GM19023 (cell line): ENCODE data around the gene B3GALT5.

Experiments
- ATAC-seq: cut with Tn5 transposase; IDR thresholded peaks from one replicate; pipeline ENCODE4 v1.9.1; 2021; ENCODE audit warnings: mild to moderate bottlenecking, moderate library complexity; ENCODE audit not compliant: unreplicated experiment

The B3GALT5 gene

DNA sequence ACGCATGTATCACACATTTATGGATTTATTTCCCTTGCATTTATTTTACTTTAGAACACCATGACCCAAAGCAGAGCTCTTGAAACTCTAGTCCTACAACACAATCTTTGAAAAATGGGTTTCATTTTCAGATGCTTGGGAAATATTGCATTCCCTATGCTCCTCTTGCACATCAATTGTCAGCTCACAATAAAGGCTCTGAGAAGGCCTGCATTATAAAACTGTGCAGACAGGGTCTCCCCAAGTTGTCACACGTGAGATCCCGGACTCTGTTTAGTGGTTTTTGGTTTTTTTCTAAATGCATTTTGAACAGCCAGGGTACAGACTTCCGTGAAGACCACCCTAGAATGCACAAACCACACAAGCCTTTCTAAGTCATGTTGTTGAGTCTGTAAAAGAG lies 9.9 kb upstream of the B3GALT5 start:
- no peak for ATAC-seq

DNA sequence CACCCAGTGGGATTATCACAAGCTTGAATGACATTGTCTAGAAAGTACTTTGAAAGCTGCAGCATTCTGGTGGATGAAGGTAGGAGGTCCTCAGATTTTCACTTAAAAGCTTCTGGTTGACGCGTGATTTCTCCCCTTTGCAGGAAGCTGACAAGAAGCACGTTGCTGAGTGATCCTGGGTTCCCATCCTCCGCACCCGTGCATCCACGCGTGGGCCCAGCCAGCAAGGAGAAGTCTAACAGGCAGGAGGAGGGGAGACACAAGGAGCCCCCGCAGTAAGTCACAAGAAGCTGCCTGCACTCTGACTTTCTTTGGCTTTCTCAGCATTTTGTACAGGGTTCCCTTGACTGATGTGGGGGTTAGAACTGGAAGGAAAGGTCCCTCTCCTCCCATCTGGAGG lies 7.8 kb upstream of the B3GALT5 start:
- no peak for ATAC-seq

DNA sequence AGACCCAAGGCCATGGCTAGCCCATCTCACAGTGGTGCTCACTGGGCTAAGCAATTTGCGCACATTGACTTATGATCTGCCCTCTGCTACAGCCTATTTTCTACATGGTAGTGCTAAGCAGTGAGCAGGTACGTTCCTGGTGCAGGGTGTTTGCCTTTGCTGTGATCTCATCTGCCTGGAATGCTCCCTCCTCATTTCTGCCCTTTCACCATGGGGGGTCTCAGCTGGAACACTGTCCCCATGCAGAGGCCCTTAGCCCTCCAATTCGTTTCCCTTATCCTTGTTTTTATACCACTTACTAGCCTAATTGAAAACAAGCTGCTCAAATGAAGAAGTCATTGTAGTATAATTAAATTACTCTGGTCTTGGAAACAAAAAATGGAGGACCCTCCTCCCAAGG lies 2.0 kb upstream of the B3GALT5 start:
- no peak for ATAC-seq

DNA sequence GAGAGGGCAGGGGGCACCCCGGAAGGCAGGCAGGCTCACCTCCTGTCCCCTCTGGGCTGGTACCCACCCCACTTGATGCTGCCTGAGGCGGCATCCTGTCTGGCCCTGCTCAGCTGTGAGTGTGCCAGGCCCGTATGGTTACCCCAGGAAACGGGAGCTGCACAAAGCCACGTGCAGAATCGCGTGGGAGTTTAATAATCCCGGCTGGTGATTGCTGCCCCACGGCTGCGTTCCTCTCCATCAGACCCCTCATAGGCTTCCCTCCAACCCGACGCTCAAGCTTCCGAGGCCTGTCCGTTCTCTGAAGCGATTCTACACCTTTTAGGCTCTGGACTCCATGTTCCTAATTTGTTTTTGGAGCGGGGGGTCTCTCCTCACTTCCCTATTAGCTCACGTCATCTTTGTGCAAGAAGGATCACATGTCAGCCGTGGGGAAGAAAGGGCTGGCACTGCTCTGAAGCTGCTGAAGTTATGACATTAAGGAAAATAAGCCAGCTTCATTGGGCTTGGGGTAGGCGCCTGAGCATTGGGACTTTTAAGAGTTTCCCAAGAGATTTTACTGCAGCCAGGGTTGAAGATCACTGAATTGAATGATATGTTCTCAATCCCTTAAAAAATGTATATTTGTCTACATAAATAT lies 1.1 kb upstream of the B3GALT5 start:
- ATAC-seq = no peak

DNA sequence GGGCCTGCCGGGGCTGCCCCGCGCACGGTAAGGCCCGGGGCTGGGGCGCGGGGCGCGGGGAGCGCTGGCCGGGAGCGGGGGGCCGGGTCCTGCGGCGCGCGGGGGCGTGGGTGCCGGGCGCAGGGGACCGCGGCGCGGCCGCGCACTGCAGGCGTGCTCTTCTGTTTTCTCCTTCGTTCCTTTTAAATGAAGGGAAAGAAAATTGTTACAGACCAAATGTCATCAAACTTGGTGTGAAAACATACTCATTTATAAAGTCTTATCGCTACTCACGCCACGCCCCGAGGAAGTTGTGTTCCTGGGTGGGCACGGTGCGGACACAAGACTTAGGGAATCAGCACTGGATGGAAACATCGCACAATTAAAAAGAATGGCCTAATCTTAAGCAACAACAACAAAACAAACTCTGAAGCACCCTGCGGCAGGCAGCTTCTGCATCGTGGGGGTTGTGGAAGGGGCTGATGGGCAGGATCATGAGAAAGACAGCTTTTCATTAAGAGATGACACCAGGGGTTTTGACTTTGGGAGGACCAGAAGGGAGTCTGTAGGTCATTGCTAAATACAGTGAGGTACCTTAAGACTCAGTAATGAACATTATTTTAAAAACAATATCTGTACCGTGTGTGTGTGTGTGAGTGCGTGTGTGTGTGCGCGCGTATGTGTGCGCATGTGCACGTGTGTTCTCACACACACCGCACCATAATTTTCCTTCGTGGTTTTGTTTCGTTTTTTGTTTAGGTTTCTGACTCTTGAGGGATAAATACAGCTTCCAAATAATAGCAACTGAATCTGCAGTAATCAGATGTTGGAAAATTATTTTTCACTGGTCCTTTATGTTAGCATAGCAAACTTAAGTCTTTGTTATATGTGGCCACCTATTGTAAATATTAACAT lies 548 bp downstream of the B3GALT5 start:
- ATAC-seq = no peak

DNA sequence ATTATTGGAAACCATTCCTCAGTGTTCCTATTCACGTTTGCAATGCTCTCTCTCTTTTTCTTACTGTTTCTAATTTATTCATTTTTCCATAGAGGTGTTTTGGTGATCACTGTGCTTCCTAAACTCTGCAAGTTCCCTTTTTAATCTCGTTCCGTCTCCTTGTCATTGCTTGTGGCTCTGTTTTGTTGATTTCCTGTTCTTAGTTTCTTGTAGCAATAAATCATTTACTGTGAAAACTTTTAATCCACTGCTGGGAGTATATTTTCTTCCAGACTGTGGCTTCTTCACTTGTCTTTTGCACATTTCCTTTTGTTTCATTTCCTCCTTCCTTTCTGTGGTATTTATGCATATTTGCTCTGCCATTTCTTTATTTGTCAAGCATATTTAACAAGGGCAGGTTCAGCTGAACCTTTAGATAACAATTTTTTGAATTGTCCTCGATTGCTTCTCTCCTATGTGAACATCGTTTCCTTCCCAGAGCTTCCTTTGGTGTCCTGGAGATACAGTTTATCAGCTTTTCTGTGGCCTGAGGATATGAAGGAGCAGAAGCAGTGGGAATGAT lies 3.6 kb downstream of the B3GALT5 start:
- no peak for ATAC-seq

DNA sequence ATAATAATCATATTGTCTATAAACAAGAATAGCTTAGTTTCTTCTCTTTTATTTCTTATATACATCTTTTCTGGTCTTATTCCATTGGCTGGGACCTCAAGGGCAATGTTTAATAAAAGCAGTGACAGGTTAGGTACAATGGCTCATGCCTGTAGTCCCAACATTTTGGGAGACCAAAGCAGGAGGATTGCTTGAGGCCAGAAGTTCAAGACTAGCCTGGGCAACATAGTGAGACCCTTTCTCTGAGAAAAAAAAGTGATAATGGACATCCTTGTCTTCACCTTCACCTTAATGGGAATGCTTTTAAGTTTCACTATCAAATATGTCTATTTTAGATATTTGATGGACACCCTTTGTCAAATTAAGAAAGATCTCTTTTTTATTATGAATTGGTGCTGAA lies 8.1 kb downstream of the B3GALT5 start:
- ATAC-seq = no peak

DNA sequence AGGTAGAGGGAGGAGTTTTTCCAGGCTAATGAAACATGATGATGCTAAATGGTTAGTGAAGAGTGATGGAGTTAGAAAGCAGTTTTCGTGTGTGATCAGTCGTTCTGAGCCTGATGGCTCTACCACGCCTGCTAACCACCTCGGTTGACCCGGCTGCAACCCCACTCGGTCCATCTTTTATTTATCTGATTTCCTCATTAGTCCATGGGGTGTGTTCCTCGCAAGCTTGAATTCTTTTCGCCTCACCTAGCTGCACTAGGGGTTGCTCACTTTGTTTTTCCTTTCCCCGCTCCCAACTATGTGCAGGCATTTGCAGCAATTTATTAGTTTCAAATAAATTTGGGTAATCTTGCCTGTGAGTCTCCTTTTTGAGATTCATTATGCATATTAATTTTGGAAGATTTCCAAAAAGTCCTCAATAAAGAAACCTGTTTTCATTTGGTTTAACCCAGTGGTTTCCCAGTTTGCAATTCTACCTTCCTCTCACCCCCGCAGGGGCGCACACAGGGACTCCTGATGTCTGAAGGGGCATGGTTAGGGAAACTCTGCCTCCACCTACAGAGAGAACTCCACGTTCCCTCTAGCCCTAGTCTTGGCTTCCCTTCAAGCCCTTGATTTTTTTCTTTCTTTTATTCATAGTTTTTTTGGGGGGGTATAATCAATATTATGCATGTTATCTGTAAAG lies 12.6 kb downstream of the B3GALT5 start:
- no peak for ATAC-seq

DNA sequence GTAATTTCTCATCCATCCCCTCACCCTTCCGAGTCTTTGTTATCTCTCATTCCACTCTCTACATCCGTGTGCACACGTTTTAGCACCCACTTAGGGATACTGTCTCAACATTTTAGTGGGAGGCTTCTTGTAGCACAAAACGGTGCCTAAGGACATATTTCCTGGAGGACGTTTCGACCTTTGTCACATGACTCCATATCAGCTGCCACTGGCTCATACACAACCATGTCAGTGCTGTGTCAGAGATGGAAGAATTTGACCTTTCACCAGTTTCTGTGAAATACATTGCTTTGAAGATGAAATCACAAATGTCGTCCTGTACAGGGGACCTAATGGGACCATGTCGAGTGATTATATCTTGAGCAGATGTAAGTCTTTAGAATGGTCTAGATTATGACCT lies 15.6 kb downstream of the B3GALT5 start:
- no peak for ATAC-seq

DNA sequence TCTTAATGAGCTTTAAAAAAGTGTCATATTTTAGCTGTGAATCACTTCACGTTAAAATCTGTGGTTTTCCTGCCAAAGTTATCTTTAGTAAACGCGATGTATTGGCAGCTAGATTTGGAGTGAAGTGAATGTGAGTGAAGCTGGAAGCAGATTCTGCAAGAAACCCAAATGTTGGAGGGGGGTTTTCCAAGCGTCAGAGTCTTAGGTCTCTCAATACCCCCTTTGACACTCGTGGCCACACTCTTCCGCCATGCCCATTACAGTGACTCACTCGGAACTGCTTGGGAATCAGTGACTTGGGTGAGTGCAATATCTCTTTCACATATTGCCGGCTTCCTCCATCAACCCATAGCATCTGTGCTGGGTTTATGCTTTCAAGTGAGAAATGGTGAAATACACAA lies 17.5 kb downstream of the B3GALT5 start:
- ATAC-seq = no peak

DNA sequence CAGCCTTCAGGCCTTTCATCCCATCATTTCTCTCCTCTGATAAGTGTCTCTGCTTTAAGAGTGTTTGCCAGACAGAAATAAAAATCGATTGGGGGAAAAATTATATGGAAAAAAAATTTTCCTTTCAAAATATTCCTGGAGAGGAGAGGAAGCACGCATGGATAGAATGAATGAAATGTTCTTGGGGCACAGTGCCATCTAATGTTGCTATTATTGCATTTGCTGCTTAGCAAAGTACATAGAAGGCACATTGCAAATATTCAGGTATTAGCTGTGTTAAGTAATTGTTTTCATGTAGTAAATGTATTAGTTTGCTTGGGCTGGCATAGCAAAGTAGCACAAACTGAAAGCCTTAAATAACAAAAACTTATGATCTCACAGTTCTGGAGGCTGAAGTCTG lies 18.1 kb downstream of the B3GALT5 start:
- ATAC-seq = no peak

DNA sequence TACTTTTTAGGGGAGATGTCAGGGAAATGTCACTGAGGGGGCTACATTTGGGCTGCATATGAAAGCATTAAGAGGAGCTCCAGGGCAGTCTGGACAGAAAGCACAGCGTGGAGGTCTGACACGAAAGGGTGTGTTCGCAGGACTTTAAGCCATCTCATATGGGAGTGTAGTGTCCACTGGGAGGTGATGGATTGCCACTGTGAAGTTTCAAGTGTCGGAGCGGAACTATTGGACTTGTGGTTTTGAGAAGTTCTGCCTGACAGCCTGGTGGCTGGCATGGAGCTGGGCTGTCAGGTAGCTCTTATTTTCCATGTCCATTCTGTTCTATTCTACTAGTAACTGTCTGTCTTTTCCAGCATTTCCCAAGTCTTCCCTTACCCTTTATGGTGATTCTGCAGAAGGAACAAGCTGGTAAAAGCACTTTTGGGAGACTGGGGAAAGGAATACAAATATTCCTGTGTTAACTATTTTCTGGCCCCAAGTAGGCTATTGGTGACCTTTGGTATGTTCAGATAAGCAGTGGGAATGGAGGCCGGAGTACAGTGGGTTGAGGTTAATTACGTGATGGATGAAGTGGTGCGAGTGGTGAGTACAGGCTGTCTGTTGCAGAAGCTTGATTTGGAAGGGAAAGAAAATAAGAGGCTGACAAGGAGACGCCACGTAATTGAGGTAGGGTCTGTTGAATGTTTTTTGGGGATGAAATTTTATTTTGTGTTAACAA lies 19.3 kb downstream of the B3GALT5 start:
- ATAC-seq = no peak

DNA sequence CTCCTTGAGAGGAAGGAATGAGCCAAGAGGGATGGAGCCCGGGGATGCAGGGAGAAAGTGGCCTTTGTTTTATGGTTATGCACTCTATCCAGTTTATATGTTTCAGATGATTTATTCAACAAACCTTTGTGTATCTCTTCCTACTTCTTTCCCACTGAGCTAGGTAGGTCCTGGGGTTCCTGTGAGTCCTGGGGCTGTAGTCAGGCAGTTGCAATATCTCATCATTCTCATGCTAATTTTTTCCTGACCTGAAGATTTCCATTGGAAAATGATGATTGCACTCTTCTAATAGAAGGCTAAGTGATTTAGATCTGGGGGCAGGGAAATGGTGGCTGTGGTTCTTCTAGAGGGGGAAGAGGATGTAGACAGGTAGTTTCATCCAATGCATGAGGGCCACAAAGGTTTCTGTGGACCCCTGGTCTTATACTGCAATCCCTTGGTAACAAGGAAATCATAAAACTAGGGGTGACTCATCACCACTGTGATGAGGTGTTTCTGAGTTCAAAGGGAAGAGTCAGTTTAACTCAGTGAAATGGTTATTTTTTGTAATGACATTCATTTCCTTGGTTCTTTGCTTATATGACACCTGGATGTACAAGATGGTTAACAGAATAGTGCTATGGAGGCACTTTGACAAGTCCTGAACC lies 20.2 kb downstream of the B3GALT5 start:
- no peak for ATAC-seq

DNA sequence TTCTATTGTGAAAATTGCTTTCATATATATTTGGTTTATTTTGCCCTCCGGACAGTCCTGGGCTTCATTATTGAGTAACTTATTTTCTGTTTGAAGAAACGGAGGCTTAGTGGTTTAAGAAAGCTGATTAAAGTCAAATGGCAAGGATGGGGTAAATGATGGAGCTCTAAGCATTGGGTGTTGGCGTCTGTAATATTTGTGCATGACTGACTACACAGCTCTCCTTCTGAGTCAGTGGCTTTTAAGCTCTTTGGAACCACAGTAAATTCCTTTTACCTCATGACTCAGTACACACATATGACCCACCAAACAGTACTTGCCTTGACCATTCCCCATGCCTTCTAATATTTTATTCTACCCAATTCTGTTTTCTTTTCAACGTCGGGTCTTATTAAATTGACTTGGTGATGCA lies 21.0 kb downstream of the B3GALT5 start:
- no peak for ATAC-seq

DNA sequence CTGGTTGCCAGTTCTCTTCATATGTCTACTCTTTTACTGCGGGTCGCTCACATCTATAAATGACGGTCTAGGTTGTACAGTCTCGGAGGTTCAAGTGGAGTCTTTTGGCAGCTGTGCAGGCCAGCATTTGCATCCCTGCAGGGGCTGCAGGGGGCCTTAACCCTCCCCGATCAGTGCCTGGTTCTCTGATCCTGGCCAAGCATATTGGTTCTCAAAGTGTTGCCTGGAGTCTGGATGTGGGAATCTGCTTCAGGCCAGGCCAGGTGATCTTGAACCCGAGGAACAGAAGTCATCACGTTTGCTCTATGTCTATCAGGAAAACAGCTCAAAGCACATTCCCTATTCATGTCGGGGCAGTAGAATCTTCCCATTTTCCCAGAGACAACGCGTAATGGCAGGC lies 21.8 kb downstream of the B3GALT5 start:
- no peak for ATAC-seq

DNA sequence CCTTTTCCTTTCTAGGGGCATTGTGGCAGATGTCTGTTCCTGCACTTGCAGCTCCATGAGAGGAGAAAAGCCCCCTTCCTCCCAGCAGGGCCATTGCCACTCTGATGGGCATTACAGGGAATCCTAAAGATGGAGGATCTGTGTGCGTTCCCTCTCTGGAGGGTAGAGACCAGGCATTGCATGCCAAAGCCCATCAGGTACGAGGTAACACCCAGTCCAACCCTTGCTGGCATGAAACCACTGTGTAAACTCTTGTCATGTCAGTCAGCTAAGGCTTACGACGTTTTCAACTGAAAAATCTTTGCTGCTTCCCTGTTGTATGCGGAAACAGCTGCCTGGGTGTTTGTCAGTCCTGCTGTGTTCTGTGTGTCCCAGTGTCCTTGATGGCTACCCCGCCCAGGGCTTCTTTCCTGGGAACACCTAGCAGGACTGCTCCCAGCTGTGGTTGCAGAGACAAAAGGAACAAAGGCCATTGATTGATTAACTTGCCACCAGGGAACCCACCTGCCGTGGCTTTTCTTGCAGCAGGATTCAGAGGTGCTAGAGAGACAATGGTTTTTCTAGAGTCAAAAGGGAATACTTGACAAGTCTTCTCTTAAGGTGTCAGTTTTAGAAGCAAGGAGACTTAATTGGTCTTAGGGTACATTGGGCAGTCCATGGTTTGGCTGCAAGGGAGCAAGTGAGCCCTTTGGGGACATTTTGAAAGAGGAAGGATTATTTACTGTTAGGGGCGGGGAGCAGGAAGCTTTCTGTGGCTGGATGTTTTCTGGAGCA lies 24.6 kb downstream of the B3GALT5 start:
- no peak for ATAC-seq

DNA sequence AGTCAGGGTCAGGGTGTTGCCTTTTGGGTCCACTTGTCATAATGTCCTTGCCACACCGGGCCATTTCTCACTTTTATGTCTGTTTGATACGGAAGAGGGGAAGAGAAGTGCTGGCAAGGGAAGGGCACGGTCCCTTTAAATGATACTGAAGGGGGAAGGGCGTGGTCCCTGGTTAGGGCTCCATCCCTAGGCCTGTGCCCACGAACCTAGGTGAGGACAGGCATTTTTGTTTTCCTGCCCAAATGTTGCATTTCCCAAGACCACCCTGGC lies 25.2 kb downstream of the B3GALT5 start:
- no peak for ATAC-seq

DNA sequence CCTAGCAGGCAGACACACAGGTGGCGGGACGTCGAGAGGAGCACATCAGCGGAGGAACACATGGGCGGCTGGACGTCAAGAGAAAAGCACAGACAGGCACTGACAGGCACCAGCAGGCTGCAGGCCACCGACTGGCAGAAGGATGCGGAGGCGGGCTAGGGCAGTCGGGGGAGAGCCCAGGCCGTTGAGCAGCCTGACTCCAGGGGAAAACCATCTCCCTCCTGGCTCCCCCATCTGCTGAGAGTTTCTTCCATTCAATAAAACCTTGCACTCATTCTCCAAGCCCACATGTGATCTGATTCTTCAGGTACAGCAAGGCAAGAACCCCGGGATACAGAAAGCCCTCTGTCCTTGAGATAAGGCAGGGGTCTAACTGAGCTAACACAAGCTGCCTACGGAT lies 25.5 kb downstream of the B3GALT5 start:
- no peak for ATAC-seq

DNA sequence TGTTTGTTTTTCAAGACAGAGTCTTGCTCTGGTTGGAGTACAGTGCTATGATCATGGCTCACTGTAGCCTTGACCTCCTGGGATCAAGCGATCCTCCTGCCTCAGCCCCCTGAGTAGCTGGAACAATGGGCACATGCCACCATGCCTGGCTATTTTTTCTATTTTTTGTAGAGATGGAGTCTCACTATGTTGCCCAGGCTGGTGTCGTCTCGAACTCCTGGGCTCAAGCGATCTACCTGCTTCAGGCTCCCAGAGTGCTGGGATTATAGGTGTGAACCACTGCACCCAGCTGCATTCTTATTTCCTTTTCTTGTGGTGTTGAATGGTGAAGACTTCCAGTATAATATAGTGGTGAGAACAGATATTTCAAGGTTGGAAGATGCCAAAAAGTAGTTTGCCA lies 28.0 kb downstream of the B3GALT5 start:
- no peak for ATAC-seq

DNA sequence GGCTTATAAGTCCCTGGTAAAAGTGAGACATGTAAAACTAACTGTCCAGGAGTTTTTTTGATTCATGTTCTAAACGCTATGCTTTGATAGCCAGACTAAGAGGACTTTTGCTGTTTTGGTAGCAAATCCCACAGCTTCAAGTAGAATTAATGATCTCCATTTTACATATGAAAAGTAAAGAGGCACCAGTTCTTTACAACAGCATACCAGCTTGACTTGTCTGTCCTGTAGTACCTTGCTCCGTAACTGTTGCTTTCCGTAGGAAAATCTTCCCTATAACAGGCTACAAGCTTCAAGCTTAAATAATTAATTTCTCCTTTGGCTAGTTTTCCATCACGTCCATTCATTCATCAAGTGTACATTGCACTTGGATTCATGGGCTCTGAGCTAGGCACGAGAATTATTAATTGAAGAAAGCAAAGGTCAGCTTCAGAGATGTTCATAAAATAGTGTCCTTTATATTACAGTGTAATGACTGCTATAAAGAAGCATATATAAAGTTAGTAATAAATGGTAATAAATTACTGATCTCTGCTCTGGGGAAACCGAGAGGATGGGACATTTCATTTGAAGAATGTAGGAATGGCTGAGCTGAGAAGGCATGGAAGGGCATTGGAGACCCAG lies 29.2 kb downstream of the B3GALT5 start:
- ATAC-seq = no peak
